Heart left ventricle (tissue), 16 donors: ENCODE measurements around the gene CCDC28A. TPM values are rescaled to one million over a fixed set of nuclear protein-coding genes. Genes with fewer than 3 reads are reported as not detected.

Experiments used
- ATAC-seq, 4 donors: fragments of 200-7000 bp; cut with Tn5 transposase; one replicate each; pipeline ENCODE4 v1.9.1; 2020 to 2022; ENCODE audit warnings: moderate library complexity in 4 of 4, mild to moderate bottlenecking in 3 of 4, moderate number of reproducible peaks in 1 of 4
- DNase-seq, 5 donors: peaks; one replicate each; pipeline ENCODE4 v3.0.0-alpha.2; 2020
- H3K27ac ChIP-seq, 12 donors: fragments of 200-600 bp; sonication (generic) in 4 of 12; one replicate each; pipeline versions ENCODE4 v1.5.0 to v1.8.0; 2016 to 2022; ENCODE audit warnings: mild to moderate bottlenecking in 2 of 12
- H3K27me3 ChIP-seq, 9 donors: fragments of 200-600 bp; sonication (generic) in 2 of 9; one replicate each; pipeline versions ENCODE4 v1.5.1 to v1.8.0; 2016 to 2022; ENCODE audit warnings: mild to moderate bottlenecking in 3 of 9
- H3K36me3 ChIP-seq, 9 donors: fragments of 200-600 bp; sonication (generic) in 2 of 9; one replicate each; pipeline versions ENCODE4 v1.5.0 to v1.8.0; 2018 to 2022; ENCODE audit warnings: mild to moderate bottlenecking in 2 of 9
- H3K4me1 ChIP-seq, 12 donors: fragments of 200-600 bp; sonication (generic) in 4 of 12; one replicate each; pipeline versions ENCODE4 v1.5.0 to v1.8.0; 2016 to 2022; ENCODE audit warnings: mild to moderate bottlenecking in 3 of 12
- H3K4me3 ChIP-seq, 12 donors: fragments of 200-600 bp; sonication (generic) in 4 of 12; one replicate each; pipeline versions ENCODE4 v1.5.0 to v1.8.0; 2017 to 2022; ENCODE audit warnings: mild to moderate bottlenecking in 9 of 12, moderate library complexity in 4 of 12
- H3K9me3 ChIP-seq, 12 donors: fragments of 200-600 bp; sonication (generic) in 4 of 12; one replicate each; pipeline versions ENCODE4 v1.5.0 to v1.8.0; 2016 to 2022; ENCODE audit warnings: mild to moderate bottlenecking in 1 of 12
- POLR2A ChIP-seq, 2 donors: fragments of 450-650 bp; IDR thresholded peaks; one replicate each; pipeline ENCODE4 v1.6.1; 2017; ENCODE audit warnings: antibody characterized with exemption in 2 of 2, mild to moderate bottlenecking in 2 of 2, moderate library complexity in 2 of 2
- WGBS, 4 donors: extraction: QIAGEN DNeasy Blood & Tissue Kit in 2 of 4; methylation state at CpG; one replicate each; pipeline versions ENCODE4 v1.1.5 to v1.1.7; 2013 to 2018; 5-methylcytosine and 5-hydroxymethylcytosine counted together
- intact Hi-C, 10 donors: fragments of 100-400 bp; cut with DNase I; formaldehyde crosslinking; loops; one replicate each; pipeline versions ENCODE4 v1.11.1 to v1.14.2; 2022
- polyA plus RNA-seq, 2 donors: library from polyadenylated mRNA; stranded (reverse); fragments of 200-250 nt; gene quantifications; one replicate each; pipeline ENCODE4 v1.2.3, GENCODE V29; 2013
- total RNA-seq, 9 donors: library from RNA; depleted of rRNA in 2 of 9; stranded (reverse); fragments of >200 nt in 2 of 9; fragmentation: NEBNext Ultra II Directional in 3 of 9; extraction: Animal tissue kit (Norgen Biotek cat#: 25700) in 3 of 9; gene quantifications; one replicate each; pipeline versions ENCODE4 v1.1.0 to v1.2.4, GENCODE V29; 2016 to 2023
- TF ChIP-seq, protein P1 (sequence below), 12 donors: fragments of 200-600 bp; sonication (generic) in 4 of 12; IDR thresholded peaks; one replicate each; pipeline versions ENCODE4 v1.5.0 to v1.8.0; 2018 to 2022; ENCODE audit warnings: antibody characterized with exemption in 12 of 12, mild to moderate bottlenecking in 5 of 12
- donor health status: ischemic (EF 13 %, LVEDD 7.1; RV severe dilation, severe dysfunction).
- donor health status: healthy with polysubstance abuse.
- donor health status: DM: no; HTN: yes; CAD: no.
- donor health status: DM: no; HTN: no; CAD: no.
- donor health status: ischemic (EF 25% LVEDD 6.9; RV normal size, moderate dysfunction).
- donor health status: ischemic (EF 25% LVEDD 5.7; RV mildly dilated, moderate dysfunction).
- donor health status: healthy.
- donor health status: DM: yes; HTN: yes; CAD: no.
- donor health status: ischemic (EF 35%, LVEDD 5.7; RV mildly dilated, moderate dysfunction).
- donor health status: nonischemic (EF 11% LVEDD 7.7; RV severe dilation, severe dysfunction).
- donor health status: DM: yes; HTN: yes; CAD: no.
- donor health status: PGD.
- donor health status: ischemic (EF 29% LVEDD 5.4; RV normal size, mild dysfunction).
- donor health status: nonischemic (EF 23%, LVEDD 6.1; RV moderate dilation, normal function).

CCDC28A gene
- total and polyA plus RNA-seq, 11 donors, result 4.6 to 13.6 (median 7.8) TPM

DNA sequence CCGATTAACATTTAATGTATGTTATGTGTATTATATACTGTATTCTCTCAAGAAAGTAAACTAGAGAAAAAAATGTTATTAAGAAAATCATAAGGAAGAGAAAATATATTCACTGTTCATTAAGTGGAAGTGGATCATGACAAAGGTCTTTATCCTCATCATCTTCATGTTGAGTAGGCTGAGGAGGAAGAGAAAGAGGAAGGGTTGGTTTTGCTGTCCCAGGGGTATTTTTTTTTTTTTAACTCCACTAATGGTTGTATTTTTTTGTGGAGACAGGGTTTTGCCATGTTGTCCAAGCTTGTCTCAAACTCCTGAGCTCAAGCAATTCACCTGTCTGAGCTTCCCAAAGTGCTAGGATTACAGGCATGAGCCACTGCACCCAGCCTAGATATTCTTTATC is 33.3 kb downstream of the CCDC28A start:
- DNase-seq (no peak), ATAC-seq (no peak)
- 96 to 97% (median 96%) methylated on average over 1 of the region's 1 CpG for WGBS, 4 donors
- Histone ChIP-seq H3K27ac (no peak overlapping the region), H3K36me3 (no peaks in the 10 kb centered on the region), H3K27me3 (no peaks in the 10 kb centered on the region), H3K9me3 (no peaks in the 10 kb centered on the region), H3K4me3 (no peak overlapping the region), H3K4me1 (peaks cover 0 to 16% (median 1%) of the 10 kb centered on the region in 12 donors)
- intact Hi-C loops, result no loop called here
- TF ChIP-seq, protein P1, sequence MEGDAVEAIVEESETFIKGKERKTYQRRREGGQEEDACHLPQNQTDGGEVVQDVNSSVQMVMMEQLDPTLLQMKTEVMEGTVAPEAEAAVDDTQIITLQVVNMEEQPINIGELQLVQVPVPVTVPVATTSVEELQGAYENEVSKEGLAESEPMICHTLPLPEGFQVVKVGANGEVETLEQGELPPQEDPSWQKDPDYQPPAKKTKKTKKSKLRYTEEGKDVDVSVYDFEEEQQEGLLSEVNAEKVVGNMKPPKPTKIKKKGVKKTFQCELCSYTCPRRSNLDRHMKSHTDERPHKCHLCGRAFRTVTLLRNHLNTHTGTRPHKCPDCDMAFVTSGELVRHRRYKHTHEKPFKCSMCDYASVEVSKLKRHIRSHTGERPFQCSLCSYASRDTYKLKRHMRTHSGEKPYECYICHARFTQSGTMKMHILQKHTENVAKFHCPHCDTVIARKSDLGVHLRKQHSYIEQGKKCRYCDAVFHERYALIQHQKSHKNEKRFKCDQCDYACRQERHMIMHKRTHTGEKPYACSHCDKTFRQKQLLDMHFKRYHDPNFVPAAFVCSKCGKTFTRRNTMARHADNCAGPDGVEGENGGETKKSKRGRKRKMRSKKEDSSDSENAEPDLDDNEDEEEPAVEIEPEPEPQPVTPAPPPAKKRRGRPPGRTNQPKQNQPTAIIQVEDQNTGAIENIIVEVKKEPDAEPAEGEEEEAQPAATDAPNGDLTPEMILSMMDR (IDR thresholded peaks at IDR 0.05), result no peak
- TF ChIP-seq POLR2A (IDR thresholded peaks at IDR 0.05), result no peak

DNA sequence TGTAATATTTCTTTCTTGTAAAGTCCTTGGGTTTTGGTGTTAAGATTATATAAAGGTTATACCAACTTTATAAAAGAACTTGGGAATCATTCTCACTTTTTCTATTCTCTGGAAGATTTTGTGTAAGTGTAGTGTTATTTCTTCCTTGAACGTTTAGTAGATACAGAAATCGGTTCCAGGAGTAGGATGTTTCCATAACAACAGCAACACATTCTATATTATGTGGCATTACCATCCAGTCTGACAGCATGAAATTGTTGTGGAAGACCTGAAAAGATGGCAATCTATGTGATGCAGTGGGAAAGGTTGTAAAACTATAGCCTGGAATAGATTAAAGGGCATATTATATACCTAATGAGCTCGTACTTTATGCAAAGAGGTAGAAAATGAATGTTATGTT is 36.1 kb downstream of the CCDC28A start:
- Histone ChIP-seq H3K4me1 (peaks cover 0 to 5% (median 0%) of the 10 kb centered on the region in 12 donors), H3K4me3 (no peak overlapping the region), H3K27me3 (no peaks in the 10 kb centered on the region), H3K27ac (no peak overlapping the region), H3K36me3 (no peaks in the 10 kb centered on the region), H3K9me3 (no peaks in the 10 kb centered on the region)
- DNase-seq (no peak), ATAC-seq (no peak)
- TF ChIP-seq POLR2A (IDR thresholded peaks at IDR 0.05), result no peak
- TF ChIP-seq, protein P1 (IDR thresholded peaks at IDR 0.05), result no peak
- intact Hi-C loops, result loop anchor here in 7 of 10 donors (5.0 to 10.0 kb wide), 5 partner anchors 95 to 558 kb away; no protein-coding TSS in a partner anchor
- 87 to 93% (median 89%) methylated on average over 3 of the region's 3 CpGs for WGBS, 4 donors

DNA sequence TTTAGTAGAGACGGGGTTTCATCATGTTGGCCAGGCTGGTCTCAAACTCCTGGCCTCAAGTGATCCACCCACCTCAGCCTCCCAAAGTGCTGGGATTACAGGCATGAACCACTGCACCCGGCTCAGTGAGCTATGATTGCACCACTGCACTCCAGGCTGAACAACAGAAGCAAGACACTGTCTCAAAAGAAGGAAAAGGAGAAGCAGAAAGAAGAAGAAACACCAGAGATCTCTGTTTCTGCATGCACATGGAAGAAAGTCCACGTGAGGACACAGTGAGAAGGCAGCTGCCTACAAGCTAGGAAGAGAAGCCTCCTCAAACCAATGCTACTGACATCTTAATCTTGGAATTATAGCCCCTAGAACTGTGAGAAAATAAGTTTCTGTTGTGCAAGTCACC is 38.3 kb downstream of the CCDC28A start:
- TF ChIP-seq, protein P1 (IDR thresholded peaks at IDR 0.05), result no peak
- TF ChIP-seq POLR2A (IDR thresholded peaks at IDR 0.05), result no peak
- H3K4me3 ChIP-seq, result no peak overlapping the region
- no peak for ATAC-seq

DNA sequence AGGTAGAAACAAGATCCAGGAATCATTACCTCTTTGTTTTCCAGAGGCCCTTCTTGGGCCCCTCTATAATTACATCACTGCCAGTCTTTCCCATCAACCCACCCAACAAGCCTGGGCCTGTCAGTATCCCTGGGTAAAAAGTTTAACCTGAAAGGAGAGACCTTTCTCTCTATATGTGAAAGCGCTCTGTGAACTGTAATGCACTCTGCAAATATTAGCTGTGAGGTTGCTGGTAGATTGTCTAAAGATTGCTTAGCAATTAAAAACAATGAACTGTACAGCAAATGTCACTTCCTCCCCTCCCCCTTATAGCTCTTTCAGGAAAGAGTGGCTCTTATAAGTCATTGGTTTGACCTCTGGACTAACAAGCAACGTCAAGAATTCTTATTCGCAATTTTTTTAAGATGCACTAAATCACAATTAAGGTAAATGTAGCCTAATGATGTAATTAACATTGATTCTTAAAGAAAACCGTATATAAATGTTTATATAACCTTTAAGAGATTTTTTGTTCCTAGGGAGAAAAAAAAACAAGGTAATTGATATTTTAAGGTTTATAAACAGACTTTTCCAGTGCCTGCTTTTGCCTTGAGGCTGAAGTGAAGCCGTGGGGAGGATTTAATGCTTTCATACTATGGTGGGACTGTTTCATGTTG is 40.7 kb downstream of the CCDC28A start:
- Histone ChIP-seq H3K4me3 (no peak overlapping the region), H3K4me1 (peaks cover 0 to 15% (median 5%) of the 10 kb centered on the region in 12 donors), H3K27me3 (no peaks in the 10 kb centered on the region), H3K36me3 (no peaks in the 10 kb centered on the region), H3K27ac (no peak overlapping the region), H3K9me3 (no peaks in the 10 kb centered on the region)
- 66 to 72% (median 68%) methylated on average over 5 of the region's 5 CpGs for WGBS, 4 donors
- DNase-seq (no peak), ATAC-seq (no peak)
- intact Hi-C loops, result loop anchor here in 7 of 10 donors (2.0 to 10.0 kb wide), 7 partner anchors 90 to 553 kb away; partner anchors contain the start of gene REPS1 (in 1 of the 7)
- TF ChIP-seq, protein P1 (IDR thresholded peaks at IDR 0.05), result no peak
- TF ChIP-seq POLR2A (IDR thresholded peaks at IDR 0.05), result no peak

More for the DNA sequence above, 38.3 kb downstream of the CCDC28A start:
- WGBS, 4 donors, result 89 to 93% (median 92%) methylated on average over 3 of the region's 3 CpGs
- no peak for DNase-seq
- H3K27me3 ChIP-seq, result no peaks in the 10 kb centered on the region
- H3K36me3 ChIP-seq, result no peaks in the 10 kb centered on the region
- H3K4me1 ChIP-seq, result peaks cover 0 to 5% (median 0%) of the 10 kb centered on the region in 12 donors
- H3K27ac ChIP-seq, result no peak overlapping the region
- intact Hi-C loops, result loop anchor here in 7 of 10 donors (5.0 to 10.0 kb wide), 5 partner anchors 93 to 555 kb away; no protein-coding TSS in a partner anchor
- H3K9me3 ChIP-seq, result no peaks in the 10 kb centered on the region
